HepG2 (cell line): ENCODE results near the gene ZNF84. TPM values are rescaled to one million over a fixed set of nuclear protein-coding genes. Genes with fewer than 3 reads are reported as not detected.

Experiments used
- ATAC-seq: fragments of 200-7000 bp; cut with Tn5 transposase; 3 replicates; pipeline ENCODE4 v1.9.1; 2020; ENCODE audit warnings: mild to moderate bottlenecking, moderate library complexity
- BruUV-seq: library from RNA; stranded (reverse); fragments of 400-500 nt; replicated peaks from 2 replicates; lab custom pipeline; 2021; lab: Mats Ljungman, UMichigan
- CTCF ChIA-PET: fragments of 300-600 bp; formaldehyde crosslinking; extraction: SDS; loops from one replicate; lab custom pipeline; 2021; ENCODE audit warnings: low total read pairs, inconsistent platforms, low intra/inter-chr PET ratio; lab: Yijun Ruan, JAX
- POLR2A ChIA-PET: fragments of 350-600 bp; sonication (Branson Sonifier 250); formaldehyde crosslinking; loops from one replicate; lab custom pipeline; 2020; ENCODE audit warnings: antibody characterized with exemption, inconsistent platforms; lab: Yijun Ruan, JAX
- DNase-seq: peaks from one replicate; pipeline ENCODE4 v3.0.0-alpha.2; 2015; ENCODE audit warnings: low spot score
- FAIRE-seq: peaks from 3 replicates; lab custom pipeline; 2011; peaks lifted over from hg19 to GRCh38; lab: Jason Lieb, UNC
- H2AFZ ChIP-seq: one replicate; pipeline ENCODE4 v1.6.1; 2011; ENCODE audit warnings: low read length, inconsistent platforms
- H3K27ac ChIP-seq: fragments of 300-600 bp; 3 replicates; pipeline ENCODE4 v1.8.0; 2011; ENCODE audit warnings: mixed run types, mild to moderate bottlenecking, mixed read lengths, low read length, inconsistent platforms; ENCODE audit not compliant: insufficient read depth; ENCODE audit errors: extremely low read length
- H3K27me3 ChIP-seq, 2 experiments: fragments of 200-600 bp in 1 of 2; 2 replicates in 1 of 2; 3 replicates in 1 of 2; pipeline versions ENCODE4 v1.6.0 to v1.8.0; 2011; ENCODE audit warnings: low read length in 2 of 2, mild to moderate bottlenecking in 2 of 2, moderate library complexity in 2 of 2, inconsistent platforms in 1 of 2; ENCODE audit not compliant: insufficient read depth in 2 of 2, control insufficient read depth in 1 of 2
- H3K36me3 ChIP-seq, 2 experiments: fragments of 200-600 bp in 1 of 2; replicated peaks in 1 of 2; 2 replicates in 1 of 2; 3 replicates in 1 of 2; pipeline versions ENCODE4 v1.5.1 to v1.8.0; 2011; ENCODE audit warnings: low read length in 2 of 2, inconsistent platforms in 1 of 2; ENCODE audit not compliant: insufficient read depth in 2 of 2, control insufficient read depth in 1 of 2
- H3K4me1 ChIP-seq: 2 replicates; pipeline ENCODE4 v1.5.1; 2012; ENCODE audit warnings: low read length, inconsistent platforms; ENCODE audit not compliant: insufficient read depth
- H3K4me2 ChIP-seq: 2 replicates; pipeline ENCODE4 v1.6.0; 2011; ENCODE audit warnings: low read depth, low read length, inconsistent platforms
- H3K4me3 ChIP-seq, 3 experiments: fragments of 200-600 bp in 1 of 3; sonication (generic), shearing (Covaris generic) in 1 of 3; replicated peaks in 1 of 3; 2 replicates each; pipeline ENCODE4 v1.5.1; 2011 to 2016; ENCODE audit warnings: low read length in 3 of 3, inconsistent platforms in 2 of 3, low read depth in 2 of 3, mild to moderate bottlenecking in 2 of 3, control low read depth in 1 of 3, mixed read lengths in 1 of 3; ENCODE audit not compliant: insufficient read depth in 1 of 3
- H3K79me2 ChIP-seq: one replicate; pipeline ENCODE4 v1.6.1; 2011; ENCODE audit warnings: low read length, inconsistent platforms; ENCODE audit not compliant: insufficient read depth
- H3K9ac ChIP-seq: 2 replicates; pipeline ENCODE4 v1.6.0; 2011; ENCODE audit warnings: mild to moderate bottlenecking, low read depth, low read length, inconsistent platforms; ENCODE audit not compliant: insufficient read depth
- H3K9me3 ChIP-seq: 2 replicates; pipeline ENCODE4 v1.5.1; 2012; ENCODE audit warnings: mild to moderate bottlenecking, low read length
- H4K20me1 ChIP-seq: 2 replicates; pipeline ENCODE4 v1.6.0; 2011; ENCODE audit warnings: inconsistent platforms, mild to moderate bottlenecking, low read length, moderate library complexity; ENCODE audit not compliant: insufficient read depth
- MTF2 ChIP-seq: sonication (generic); formaldehyde crosslinking; IDR thresholded peaks from 2 replicates; pipeline ENCODE4 v1.5.0; 2020; ENCODE audit warnings: missing genetic modification reagents, borderline replicate concordance
- PHF21A ChIP-seq: sonication (generic); formaldehyde crosslinking; IDR thresholded peaks from 2 replicates; pipeline ENCODE4 v1.5.0; 2020; ENCODE audit warnings: mild to moderate bottlenecking, missing genetic modification reagents
- RNF219 ChIP-seq: sonication (generic); formaldehyde crosslinking; IDR thresholded peaks from 2 replicates; pipeline ENCODE4 v1.5.0; 2020; ENCODE audit warnings: mild to moderate bottlenecking, missing genetic modification reagents
- SNAPC4 ChIP-seq: sonication (generic); formaldehyde crosslinking; IDR thresholded peaks from 2 replicates; pipeline ENCODE4 v1.4.0; 2020; ENCODE audit warnings: mild to moderate bottlenecking, missing genetic modification reagents
- ZBTB10 ChIP-seq: sonication (generic); formaldehyde crosslinking; IDR thresholded peaks from 2 replicates; pipeline ENCODE4 v1.4.0; 2020; ENCODE audit warnings: missing genetic modification reagents, borderline replicate concordance
- ZBTB14 ChIP-seq: sonication (generic); formaldehyde crosslinking; IDR thresholded peaks from 2 replicates; pipeline ENCODE4 v1.4.0; 2020; ENCODE audit warnings: missing genetic modification reagents
- ZBTB7A ChIP-seq: sonication (generic); formaldehyde crosslinking; IDR thresholded peaks from 2 replicates; pipeline ENCODE4 v1.8.0; 2022; ENCODE audit warnings: mild to moderate bottlenecking, missing genetic modification reagents
- ZFP90 ChIP-seq: sonication (generic); formaldehyde crosslinking; IDR thresholded peaks from 2 replicates; pipeline ENCODE4 v1.8.0; 2022; ENCODE audit warnings: missing genetic modification reagents, mild to moderate bottlenecking, inconsistent platforms, borderline replicate concordance
- ZNF280B ChIP-seq: sonication (generic); formaldehyde crosslinking; IDR thresholded peaks from 2 replicates; pipeline ENCODE4 v1.5.0; 2020; ENCODE audit warnings: missing genetic modification reagents, mild to moderate bottlenecking, borderline replicate concordance
- WGBS: methylation state at CpG from one replicate; pipeline ENCODE4 v1.1.6; 2017; ENCODE audit warnings: low lambda C conversion rate; 5-methylcytosine and 5-hydroxymethylcytosine counted together
- in situ Hi-C: cut with HindIII; loops from 2 replicates; pipeline ENCODE4 v1.10.0; 2017; ENCODE audit warnings: low pct_unique_long_range_greater_than_20kb; ENCODE audit not compliant: extremely low pct_ligation_motif_present
- intact Hi-C: fragments of 100-400 bp; cut with micrococcal nuclease; formaldehyde crosslinking; loops from one replicate; pipeline ENCODE4 v1.10.0; 2022; ENCODE audit not compliant: unreplicated experiment
- polyA plus RNA-seq, 8 experiments: library from polyadenylated mRNA; depleted of rRNA in 3 of 8; stranded (reverse) in 7 of 8; unstranded in 1 of 8; fragments of >200 nt; fragmentation: Illumina TruSeq in 4 of 8; extraction: Trizol in 4 of 8; gene quantifications; 2 replicates each; pipeline versions ENCODE4 v1.2.1 to v1.2.3, GENCODE V29; 2011 to 2016; ENCODE audit warnings: low read depth in 4 of 8, missing spikeins in 1 of 8, mixed read lengths in 1 of 8; ENCODE audit not compliant: insufficient read depth in 1 of 8
- total RNA-seq, 5 experiments: library from RNA; depleted of rRNA; stranded (reverse); fragments of >200 nt; fragmentation: Illumina TruSeq; extraction: Trizol; gene quantifications; 2 replicates each; pipeline ENCODE4 v1.2.3, GENCODE V29; 2016; ENCODE audit warnings: low read depth in 1 of 5

The ZNF84 gene
- total and polyA plus RNA-seq, 2 of the 13 experiments (the other 11 are each of a cell fraction or from before 2014, with no cell fraction given), result 15.5 to 21.8 TPM

- Histone ChIP-seq H4K20me1 (no peaks in the 10 kb centered on the region), H3K4me3 (no peak overlapping the region), H2AFZ (no peak overlapping the region), H3K36me3 (peaks cover 7 to 52% of the 10 kb centered on the region in 2 experiments), H3K9ac (no peak overlapping the region), H3K79me2 (no peaks in the 10 kb centered on the region), H3K27me3 (no peaks in the 10 kb centered on the region), H3K4me1 (no peaks in the 10 kb centered on the region), H3K4me2 (no peak overlapping the region), H3K9me3 (peaks cover 100% of the 10 kb centered on the region), H3K27ac (no peak overlapping the region)
- DNase-seq, result no peak
- ATAC-seq, result no peak
- in situ Hi-C loops, result no loop called here
- WGBS, result 97% methylated on average over 3 of the region's 3 CpGs
- no TSS peak for BruUV-seq
- ChIA-PET POLR2A (interaction anchor here (1.3 kb wide), 1 partner anchor 25 kb away, joined by 3 read pairs; no protein-coding TSS in a partner anchor), CTCF (no interaction called here)
- no peak for TF ChIP-seq ZNF280B (CRISPR knock-in tag)
- no peak for TF ChIP-seq ZBTB7A (CRISPR knock-in tag)
- TF ChIP-seq RNF219 (CRISPR knock-in tag), result no peak
- TF ChIP-seq ZFP90, result no peak
- no peak for TF ChIP-seq MTF2 (CRISPR knock-in tag)
- TF ChIP-seq PHF21A (CRISPR knock-in tag), result no peak
- no peak for TF ChIP-seq SNAPC4
- TF ChIP-seq ZBTB14 (CRISPR knock-in tag), result no peak
- no peak for TF ChIP-seq ZBTB10
- intact Hi-C loops, result no loop called here
- no peak for FAIRE-seq
These were observed 68.3 kb downstream of the ZNF84 start for GRCh38 chr12:133105620-133106019.
